Endothelial cell of umbilical vein (primary cell): ENCODE data around the gene NOD1. TPM values are rescaled to one million over a fixed set of nuclear protein-coding genes. Genes with fewer than 3 reads are reported as not detected.

Source experiments
- BruUV-seq: library from RNA; stranded (reverse); fragments of 400-500 nt; replicated peaks from 2 replicates; lab custom pipeline; 2021; lab: Mats Ljungman, UMichigan
- CTCF ChIA-PET: fragments of 300-600, 350-600 bp; sonication (Branson Sonifier 250); formaldehyde crosslinking; loops from one replicate; lab custom pipeline; 2021; ENCODE audit warnings: antibody characterized with exemption, inconsistent platforms; lab: Charles Lee
- POLR2A ChIA-PET: fragments of 300-600, 350-600 bp; sonication (Branson Sonifier 250); formaldehyde crosslinking; loops from one replicate; lab custom pipeline; 2021; ENCODE audit warnings: antibody characterized with exemption, inconsistent platforms; lab: Charles Lee
- DNase-seq: peaks from one replicate; pipeline ENCODE4 v3.0.0-alpha.2; 2011; ENCODE audit warnings: low read depth, low spot score
- FAIRE-seq: peaks from 2 replicates; lab custom pipeline; 2011; peaks lifted over from hg19 to GRCh38; lab: Jason Lieb, UNC
- H2AFZ ChIP-seq: 2 replicates; pipeline ENCODE4 v1.6.0; 2012; ENCODE audit warnings: low read depth, low read length, control low read depth, inconsistent platforms
- H3K27ac ChIP-seq: 2 replicates; pipeline ENCODE4 v1.5.1; 2011; ENCODE audit warnings: low read depth, mild to moderate bottlenecking, control low read depth, low read length, moderate library complexity; ENCODE audit not compliant: insufficient read depth
- H3K27me3 ChIP-seq, 2 experiments: 2 replicates each; pipeline versions ENCODE4 v1.6.0 to v1.6.1; 2011; ENCODE audit warnings: low read length in 2 of 2, mixed read lengths in 1 of 2; ENCODE audit not compliant: control insufficient read depth in 2 of 2, insufficient read depth in 2 of 2
- H3K36me3 ChIP-seq, 2 experiments: 2 replicates in 1 of 2; 3 replicates in 1 of 2; pipeline ENCODE4 v1.5.1; 2011; ENCODE audit warnings: low read length in 2 of 2, mild to moderate bottlenecking in 1 of 2, moderate library complexity in 1 of 2; ENCODE audit not compliant: control insufficient read depth in 2 of 2, insufficient read depth in 2 of 2; ENCODE audit errors: extremely low read depth in 1 of 2
- H3K4me1 ChIP-seq: 3 replicates; pipeline ENCODE4 v1.5.1; 2011; ENCODE audit warnings: mild to moderate bottlenecking, low read length; ENCODE audit not compliant: control insufficient read depth, insufficient read depth; ENCODE audit errors: extremely low read depth
- H3K4me2 ChIP-seq: 2 replicates; pipeline ENCODE4 v1.6.1; 2011; ENCODE audit warnings: low read length, control low read depth, mixed read lengths; ENCODE audit not compliant: insufficient read depth
- H3K4me3 ChIP-seq, 3 experiments: fragments of 200-600 bp in 1 of 3; sonication (generic), shearing (Covaris generic) in 1 of 3; replicated peaks in 1 of 3; 2 replicates each; pipeline ENCODE4 v1.5.1; 2011 to 2016; ENCODE audit warnings: control low read depth in 3 of 3, low read length in 3 of 3, mild to moderate bottlenecking in 2 of 3, inconsistent platforms in 1 of 3, low read depth in 1 of 3, moderate library complexity in 1 of 3; ENCODE audit not compliant: insufficient read depth in 1 of 3
- H3K79me2 ChIP-seq: 2 replicates; pipeline ENCODE4 v1.6.0; 2012; ENCODE audit warnings: low read length, inconsistent platforms; ENCODE audit not compliant: control insufficient read depth, insufficient read depth
- H3K9ac ChIP-seq: replicated peaks from 2 replicates; pipeline ENCODE3; 2011; ENCODE audit warnings: low read length, control low read depth; ENCODE audit not compliant: insufficient read depth; ENCODE audit errors: extremely low read depth
- H3K9me1 ChIP-seq: replicated peaks from 3 replicates; pipeline ENCODE4 v1.6.0; 2011; ENCODE audit warnings: mild to moderate bottlenecking, low read length; ENCODE audit not compliant: control insufficient read depth, insufficient read depth; ENCODE audit errors: extremely low read depth
- H3K9me3 ChIP-seq: replicated peaks from 2 replicates; pipeline ENCODE4 v1.5.1; 2012; ENCODE audit warnings: low read length, inconsistent platforms; ENCODE audit not compliant: control insufficient read depth, insufficient read depth
- H4K20me1 ChIP-seq: replicated peaks from 2 replicates; pipeline ENCODE3; 2011; ENCODE audit warnings: mild to moderate bottlenecking, low read length; ENCODE audit not compliant: control insufficient read depth, insufficient read depth; ENCODE audit errors: extremely low read depth
- EZH2 ChIP-seq: IDR thresholded peaks from 2 replicates; pipeline ENCODE4 v1.6.1; 2012; ENCODE audit warnings: borderline replicate concordance, low read depth, mild to moderate bottlenecking, moderate library complexity, low read length, inconsistent platforms; ENCODE audit not compliant: severe bottlenecking
- FOS ChIP-seq: IDR thresholded peaks from 2 replicates; pipeline ENCODE4 v1.6.1; 2011; ENCODE audit warnings: mild to moderate bottlenecking, low read length, moderate library complexity, borderline replicate concordance; ENCODE audit not compliant: insufficient read depth
- JUN ChIP-seq: IDR thresholded peaks from 2 replicates; pipeline ENCODE4 v1.6.1; 2011; ENCODE audit warnings: borderline replicate concordance, low read depth; ENCODE audit not compliant: insufficient read length, insufficient read depth
- POLR2A ChIP-seq: IDR thresholded peaks from 2 replicates; pipeline ENCODE4 v1.6.1; 2012; ENCODE audit warnings: low read depth, mild to moderate bottlenecking, control low read depth, low read length
- POLR2AphosphoS5 ChIP-seq: IDR thresholded peaks from 2 replicates; pipeline ENCODE4 v1.6.1; 2012; ENCODE audit warnings: low read depth, mild to moderate bottlenecking, control low read depth, low read length, moderate library complexity; ENCODE audit not compliant: insufficient read depth
- dilution Hi-C: fragments of 300-500 bp; cut with MboI; formaldehyde crosslinking; loops from one replicate; pipeline ENCODE4 v1.15.0; 2019; ENCODE audit warnings: low sequenced_read_pairs; ENCODE audit not compliant: extremely low pct_ligation_motif_present
- intact Hi-C: fragments of 100-400 bp; cut with micrococcal nuclease; formaldehyde crosslinking; loops from one replicate; pipeline ENCODE4 v1.10.0; 2022
- polyA plus RNA-seq, 4 experiments: library from polyadenylated mRNA; depleted of rRNA in 3 of 4; stranded (reverse) in 3 of 4; unstranded in 1 of 4; fragments of >200 nt; gene quantifications; 2 replicates each; pipeline versions ENCODE4 v1.2.1 to v1.2.3, GENCODE V29; 2011 to 2012; ENCODE audit warnings: missing spikeins in 1 of 4
- total RNA-seq: library from RNA; stranded (reverse); gene quantifications from 2 replicates; pipeline ENCODE4 v1.2.3, GENCODE V29; 2021
- TF ChIP-seq, protein P1 (sequence below): IDR thresholded peaks from 2 replicates; pipeline ENCODE4 v1.6.1; 2011; ENCODE audit not compliant: insufficient read depth, insufficient read length

NOD1 gene
- total and polyA plus RNA-seq, 2 donors (not counting 3 experiments of a cell fraction or from before 2014, with no cell fraction given) = 22.1 to 39.2 TPM

DNA sequence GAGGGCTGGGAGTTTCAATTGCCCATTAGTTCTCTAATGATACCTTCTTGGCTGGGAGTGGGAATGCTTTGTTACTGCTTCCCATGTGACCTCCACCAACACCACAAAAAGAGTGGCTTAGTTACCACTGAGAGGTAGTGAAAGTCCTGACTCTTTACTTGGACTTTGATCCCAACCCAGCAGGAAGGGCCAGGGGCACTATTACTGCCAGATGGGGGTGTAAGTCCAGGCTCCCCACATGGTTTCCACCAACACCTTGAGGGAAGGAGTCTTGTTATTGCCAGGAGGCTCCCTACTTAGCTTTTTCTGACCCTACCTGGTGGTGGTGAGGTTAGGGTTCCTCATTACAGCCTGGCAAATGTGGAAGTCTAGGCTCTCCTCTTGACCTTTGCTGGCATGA is 14.6 kb upstream of the NOD1 start:
- no peak overlapping the region for H3K4me2 ChIP-seq
- H4K20me1 ChIP-seq = no peaks in the 10 kb centered on the region
- H3K36me3 ChIP-seq = peaks cover 0 to 3% of the 10 kb centered on the region in 2 experiments
- dilution Hi-C loops (no loop called here), intact Hi-C loops (no loop called here)
- no peak overlapping the region for H3K4me3 ChIP-seq
- DNase-seq (no peak), FAIRE-seq (no peak)
- no peaks in the 10 kb centered on the region for H3K27me3 ChIP-seq
- no TSS peak for BruUV-seq
- ChIA-PET CTCF (no interaction called here), POLR2A (no interaction called here)
- no peak overlapping the region for H3K27ac ChIP-seq
- no peaks in the 10 kb centered on the region for H3K9me3 ChIP-seq
- H3K9me1 ChIP-seq = no peaks in the 10 kb centered on the region
- no peaks in the 10 kb centered on the region for H3K79me2 ChIP-seq
- no peaks in the 10 kb centered on the region for H3K4me1 ChIP-seq
- no peak overlapping the region for H2AFZ ChIP-seq
- H3K9ac ChIP-seq = no peak overlapping the region
- TF ChIP-seq JUN (no peak), POLR2AphosphoS5 (no peak), FOS (no peak), POLR2A (no peak), EZH2 (no peak)
- TF ChIP-seq, protein P1, sequence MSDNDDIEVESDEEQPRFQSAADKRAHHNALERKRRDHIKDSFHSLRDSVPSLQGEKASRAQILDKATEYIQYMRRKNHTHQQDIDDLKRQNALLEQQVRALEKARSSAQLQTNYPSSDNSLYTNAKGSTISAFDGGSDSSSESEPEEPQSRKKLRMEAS = no peak

- H3K4me1 ChIP-seq = no peaks in the 10 kb centered on the region
- no peaks in the 10 kb centered on the region for H4K20me1 ChIP-seq
- ChIA-PET CTCF (no interaction called here), POLR2A (no interaction called here)
- H3K4me2 ChIP-seq = no peak overlapping the region
- no peak overlapping the region for H3K4me3 ChIP-seq
- no peak for FAIRE-seq
- H3K9me3 ChIP-seq = no peaks in the 10 kb centered on the region
- H3K79me2 ChIP-seq = no peaks in the 10 kb centered on the region
- dilution Hi-C loops = no loop called here
- no peak for DNase-seq
- H3K27ac ChIP-seq = no peak overlapping the region
- no peaks in the 10 kb centered on the region for H3K9me1 ChIP-seq
- TF ChIP-seq JUN (no peak), EZH2 (no peak)
- no peak overlapping the region for H2AFZ ChIP-seq
- no peaks in the 10 kb centered on the region for H3K36me3 ChIP-seq
- no peak overlapping the region for H3K9ac ChIP-seq
- no peaks in the 10 kb centered on the region for H3K27me3 ChIP-seq
- intact Hi-C loops = no loop called here
- no TSS peak for BruUV-seq
Measured at GRCh38 chr7:30491417-30491816, 12.8 kb upstream of the NOD1 start.
